Naive thymus-derived CD4-positive, alpha-beta T cell (primary cell): ENCODE results near the gene KCNH8. TPM values are rescaled to one million over a fixed set of nuclear protein-coding genes. Genes with fewer than 3 reads are reported as not detected.

ENCODE experiments used
- ATAC-seq: fragments of 150-1000 bp; cut with Tn5 transposase; 2 replicates; pipeline ENCODE4 v1.10.0; 2021; ENCODE audit warnings: mild to moderate bottlenecking, moderate library complexity
- CTCF ChIA-PET: fragments of 350-600 bp; sonication (Branson Sonifier 250); formaldehyde crosslinking; loops from one replicate; lab custom pipeline; 2021; ENCODE audit warnings: antibody characterized with exemption; lab: Charles Lee
- POLR2A ChIA-PET: fragments of 350-600 bp; sonication (Branson Sonifier 250); formaldehyde crosslinking; loops from one replicate; lab custom pipeline; 2021; ENCODE audit warnings: antibody characterized with exemption, inconsistent platforms; lab: Charles Lee
- DNase-seq, 9 donors: peaks; one replicate each; pipeline versions ENCODE4 v3.0.0 to v3.0.0-alpha.2; 2020 to 2022; ENCODE audit warnings: mixed read lengths in 1 of 9
- H3K27ac ChIP-seq: one replicate; pipeline ENCODE4 v1.7.0; 2013; ENCODE audit warnings: mild to moderate bottlenecking, low read depth, low read length, moderate library complexity
- H3K27me3 ChIP-seq, 2 donors: one replicate each; pipeline ENCODE4 v1.7.0; 2013; ENCODE audit warnings: low read length in 2 of 2, mild to moderate bottlenecking in 2 of 2, moderate library complexity in 2 of 2; ENCODE audit not compliant: control insufficient read depth in 2 of 2, insufficient read depth in 2 of 2
- H3K36me3 ChIP-seq, 3 experiments: 1 replicate in 2 of 3; 2 replicates in 1 of 3; pipeline ENCODE4 v1.7.0; 2013; ENCODE audit warnings: low read length in 3 of 3, mild to moderate bottlenecking in 3 of 3, moderate library complexity in 1 of 3; ENCODE audit not compliant: insufficient read depth in 3 of 3, control insufficient read depth in 2 of 3
- H3K4me1 ChIP-seq, 2 donors: one replicate each; pipeline ENCODE4 v1.7.0; 2013; ENCODE audit warnings: low read length in 2 of 2, mild to moderate bottlenecking in 2 of 2, moderate library complexity in 1 of 2; ENCODE audit not compliant: control insufficient read depth in 2 of 2, insufficient read depth in 2 of 2
- H3K4me3 ChIP-seq: 2 replicates; pipeline ENCODE4 v1.7.0; 2013; ENCODE audit warnings: mild to moderate bottlenecking, low read length
- H3K9me3 ChIP-seq, 3 experiments: 1 replicate in 2 of 3; 2 replicates in 1 of 3; pipeline ENCODE4 v1.7.0; 2013; ENCODE audit warnings: low read length in 3 of 3; ENCODE audit not compliant: control insufficient read depth in 2 of 3
- H3K27ac Mint-ChIP-seq, 9 donors: one replicate each; pipeline ENCODE4 v1.8.0; 2020 to 2022; ENCODE audit warnings: mixed read lengths in 9 of 9, mild to moderate bottlenecking in 8 of 9, moderate library complexity in 5 of 9, inconsistent platforms in 2 of 9
- H3K27me3 Mint-ChIP-seq, 5 donors: one replicate each; pipeline ENCODE4 v1.8.0; 2021 to 2022; ENCODE audit warnings: mixed read lengths in 5 of 5, mild to moderate bottlenecking in 1 of 5
- H3K36me3 Mint-ChIP-seq, 5 donors: one replicate each; pipeline ENCODE4 v1.8.0; 2020 to 2022; ENCODE audit warnings: mixed read lengths in 5 of 5, mild to moderate bottlenecking in 3 of 5, inconsistent platforms in 1 of 5
- H3K4me1 Mint-ChIP-seq, 7 donors: one replicate each; pipeline ENCODE4 v1.8.0; 2020 to 2022; ENCODE audit warnings: mixed read lengths in 7 of 7, mild to moderate bottlenecking in 3 of 7, inconsistent platforms in 1 of 7
- H3K4me3 Mint-ChIP-seq, 10 donors: one replicate each; pipeline ENCODE4 v1.8.0; 2020 to 2022; ENCODE audit warnings: mild to moderate bottlenecking in 10 of 10, mixed read lengths in 10 of 10, moderate library complexity in 6 of 10, inconsistent platforms in 2 of 10
- H3K9me3 Mint-ChIP-seq, 11 donors: one replicate each; pipeline ENCODE4 v1.8.0; 2020 to 2022; ENCODE audit warnings: mixed read lengths in 11 of 11, mild to moderate bottlenecking in 4 of 11, inconsistent platforms in 1 of 11, moderate library complexity in 1 of 11
- intact Hi-C, 2 donors: fragments of 100-400 bp; cut with micrococcal nuclease; formaldehyde crosslinking; loops; one replicate each; pipeline ENCODE4 v1.15.1; 2023
- polyA plus RNA-seq, 2 donors: library from polyadenylated mRNA; unstranded; fragments of 300-500 nt; fragmentation: Illumina TruSeq; gene quantifications; one replicate each; pipeline ENCODE4 v1.2.3, GENCODE V29; 2021
- total RNA-seq, 6 experiments: library from RNA in 5 of 6; stranded (reverse) in 5 of 6; gene quantifications; 1 replicate in 5 of 6; 2 replicates in 1 of 6; pipeline ENCODE4 v1.2.3 and lab custom pipeline; 2021 to 2026

KCNH8 gene
- total and polyA plus RNA-seq, 7 experiments from 2014 or later, result 0.16 to 0.29 (median 0.22) TPM; not detected in 4

DNA sequence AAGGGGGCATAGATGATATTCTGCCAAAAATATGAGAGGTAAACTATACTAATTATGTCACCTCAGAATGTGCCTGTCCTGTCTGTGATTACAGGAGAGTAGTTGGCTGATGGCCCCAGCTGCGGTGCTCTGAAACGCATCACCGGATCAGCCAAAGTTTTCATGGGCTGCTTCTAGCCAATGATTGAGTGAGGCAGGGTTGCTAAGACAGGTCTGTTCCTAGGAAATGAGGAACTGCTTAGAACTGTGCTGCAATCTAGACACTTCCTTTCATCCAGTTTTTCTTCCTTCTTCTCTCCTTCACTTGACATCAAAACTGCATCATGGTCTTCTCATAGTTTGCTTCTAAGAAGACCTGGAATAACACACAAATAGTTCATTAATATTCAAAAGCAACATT, 124.0 kb downstream of the KCNH8 start:
- no peak overlapping the region for H3K27ac ChIP-seq
- no peaks in the 10 kb centered on the region for H3K36me3 Mint-ChIP-seq
- H3K9me3 Mint-ChIP-seq, result peaks cover 0 to 4% (median 0%) of the 10 kb centered on the region in 11 donors
- DNase-seq (no peak), ATAC-seq (peak; percentile 51)
- no peaks in the 10 kb centered on the region for H3K9me3 ChIP-seq
- H3K36me3 ChIP-seq, result no peaks in the 10 kb centered on the region
- H3K4me3 Mint-ChIP-seq, result no peak overlapping the region
- POLR2A ChIA-PET, result no interaction called here
- H3K4me3 ChIP-seq, result no peak overlapping the region
- H3K27me3 Mint-ChIP-seq, result peaks cover 0 to 9% (median 0%) of the 10 kb centered on the region in 5 donors
- CTCF ChIA-PET, result no interaction called here
- no peaks in the 10 kb centered on the region for H3K4me1 Mint-ChIP-seq
- H3K4me1 ChIP-seq, result no peaks in the 10 kb centered on the region
- no peak overlapping the region for H3K27ac Mint-ChIP-seq
- intact Hi-C loops, result no loop called here
- no peaks in the 10 kb centered on the region for H3K27me3 ChIP-seq

DNA sequence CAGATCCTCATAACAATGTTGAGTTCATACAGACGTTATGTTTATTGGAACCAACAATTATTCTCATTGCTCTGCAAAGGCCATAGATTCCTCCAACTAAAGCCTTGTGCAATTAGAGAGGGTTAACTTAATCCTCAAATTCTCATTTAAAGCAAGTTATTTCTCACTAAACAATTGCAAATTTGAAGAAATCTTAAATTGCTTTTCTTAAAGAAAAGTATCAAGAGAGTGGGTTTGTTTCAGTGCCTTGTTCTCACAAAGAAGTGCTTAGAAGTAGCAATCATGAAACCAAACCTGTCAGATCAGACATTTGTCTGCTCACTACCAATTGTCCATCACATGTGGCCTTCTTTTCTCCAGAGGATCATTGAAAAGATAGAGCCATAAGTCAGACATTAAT, 124.8 kb downstream of the KCNH8 start:
- ChIA-PET CTCF (no interaction called here), POLR2A (no interaction called here)
- Mint-ChIP-seq H3K9me3 (peaks cover 0 to 4% (median 0%) of the 10 kb centered on the region in 11 donors), H3K4me1 (no peaks in the 10 kb centered on the region), H3K27me3 (peaks cover 0 to 7% (median 3%) of the 10 kb centered on the region in 5 donors), H3K36me3 (no peaks in the 10 kb centered on the region), H3K4me3 (no peak overlapping the region), H3K27ac (no peak overlapping the region)
- Histone ChIP-seq H3K9me3 (no peaks in the 10 kb centered on the region), H3K27me3 (no peaks in the 10 kb centered on the region), H3K4me1 (no peaks in the 10 kb centered on the region), H3K36me3 (no peaks in the 10 kb centered on the region), H3K27ac (no peak overlapping the region), H3K4me3 (no peak overlapping the region)
- no peak for ATAC-seq
- no peak for DNase-seq
- intact Hi-C loops, result no loop called here

DNA sequence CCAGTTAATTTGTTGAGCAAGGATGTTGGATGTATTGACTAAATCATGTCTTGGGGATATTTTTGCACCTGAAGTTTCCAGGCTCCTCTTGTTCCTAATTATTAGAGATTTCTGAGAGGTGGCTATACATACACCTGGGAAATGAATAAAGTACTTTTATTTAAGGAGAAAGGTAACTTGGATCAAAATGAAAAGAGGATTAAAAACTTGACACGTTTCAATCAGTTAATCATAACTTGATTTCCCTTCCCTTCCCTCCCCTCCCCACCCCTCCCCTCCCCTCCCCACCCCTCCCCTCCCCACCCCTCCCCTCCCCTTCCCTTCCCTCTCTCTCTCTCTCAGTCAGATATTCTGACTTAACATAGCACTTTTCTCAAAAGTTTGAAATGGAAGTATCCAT, 126.3 kb downstream of the KCNH8 start:
- Mint-ChIP-seq H3K27ac (no peak overlapping the region), H3K27me3 (peaks cover 0 to 7% (median 0%) of the 10 kb centered on the region in 5 donors), H3K4me1 (no peaks in the 10 kb centered on the region), H3K4me3 (no peak overlapping the region), H3K9me3 (peaks cover 0 to 4% (median 0%) of the 10 kb centered on the region in 11 donors), H3K36me3 (no peaks in the 10 kb centered on the region)
- no peak overlapping the region for H3K4me3 ChIP-seq
- ChIA-PET CTCF (no interaction called here), POLR2A (no interaction called here)
- H3K9me3 ChIP-seq, result no peaks in the 10 kb centered on the region
- ATAC-seq, result no peak
- H3K4me1 ChIP-seq, result no peaks in the 10 kb centered on the region
- no peak for DNase-seq
- intact Hi-C loops, result no loop called here
- no peaks in the 10 kb centered on the region for H3K36me3 ChIP-seq
- no peak overlapping the region for H3K27ac ChIP-seq
- no peaks in the 10 kb centered on the region for H3K27me3 ChIP-seq

DNA sequence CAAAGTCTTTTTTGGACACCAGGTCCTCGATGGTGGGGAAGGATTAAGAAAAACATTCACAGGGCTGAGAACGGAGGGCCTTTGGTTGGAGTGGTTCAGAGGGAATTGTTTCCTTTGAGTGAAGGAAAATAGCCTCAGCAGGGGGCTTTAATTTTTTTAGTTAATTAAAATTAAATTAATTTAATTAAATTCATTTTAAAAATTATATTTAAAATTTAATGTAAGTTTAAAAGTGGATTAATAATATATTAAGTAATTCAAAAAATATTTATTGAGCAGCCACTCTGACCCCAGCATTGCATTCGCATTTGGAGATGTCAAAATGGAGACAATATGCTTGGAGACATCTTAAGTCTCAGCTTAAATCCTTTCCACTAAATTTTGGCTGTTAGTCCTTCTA, 136.7 kb downstream of the KCNH8 start:
- H3K27me3 Mint-ChIP-seq, result no peaks in the 10 kb centered on the region
- H3K4me1 Mint-ChIP-seq, result peaks cover 0 to 2% (median 0%) of the 10 kb centered on the region in 7 donors
- H3K4me1 ChIP-seq, result no peaks in the 10 kb centered on the region
- peaks cover 0 to 4% (median 2%) of the 10 kb centered on the region in 11 donors for H3K9me3 Mint-ChIP-seq
- no peak overlapping the region for H3K4me3 ChIP-seq
- no peak overlapping the region for H3K27ac ChIP-seq
- ATAC-seq, result no peak
- H3K27me3 ChIP-seq, result no peaks in the 10 kb centered on the region
- H3K27ac Mint-ChIP-seq, result no peak overlapping the region
- no peaks in the 10 kb centered on the region for H3K9me3 ChIP-seq
- no peak overlapping the region for H3K4me3 Mint-ChIP-seq
- no peak for DNase-seq
- ChIA-PET CTCF (no interaction called here), POLR2A (no interaction called here)
- intact Hi-C loops, result no loop called here
- H3K36me3 ChIP-seq, result no peaks in the 10 kb centered on the region
- no peaks in the 10 kb centered on the region for H3K36me3 Mint-ChIP-seq

DNA sequence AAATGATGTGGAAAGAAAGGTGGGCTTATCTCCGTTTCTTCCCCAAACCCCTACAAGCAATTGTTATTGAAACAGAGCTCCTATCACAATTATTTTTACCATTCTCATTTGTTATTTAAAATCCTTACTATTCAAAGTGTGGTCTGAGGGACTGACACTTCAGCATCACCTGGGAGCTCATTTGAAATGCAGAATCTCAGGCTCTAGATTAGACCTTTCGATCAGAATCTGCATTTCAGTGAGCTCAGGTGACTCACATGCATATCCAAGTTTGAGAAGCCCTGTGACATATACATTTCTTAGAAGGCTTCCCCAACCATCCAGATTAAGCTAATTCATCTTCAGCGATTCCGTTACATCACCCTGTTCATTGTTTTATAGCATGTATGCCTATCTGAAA, 145.0 kb downstream of the KCNH8 start:
- Mint-ChIP-seq H3K9me3 (peaks cover 0 to 2% (median 0%) of the 10 kb centered on the region in 11 donors), H3K27me3 (peaks cover 0 to 7% (median 0%) of the 10 kb centered on the region in 5 donors), H3K4me1 (no peaks in the 10 kb centered on the region), H3K36me3 (no peaks in the 10 kb centered on the region), H3K27ac (no peak overlapping the region), H3K4me3 (no peak overlapping the region)
- no peak for ATAC-seq
- DNase-seq, result no peak
- Histone ChIP-seq H3K36me3 (no peaks in the 10 kb centered on the region), H3K9me3 (no peaks in the 10 kb centered on the region), H3K27ac (no peak overlapping the region), H3K27me3 (no peaks in the 10 kb centered on the region), H3K4me3 (no peak overlapping the region), H3K4me1 (no peaks in the 10 kb centered on the region)
- CTCF ChIA-PET, result no interaction called here
- POLR2A ChIA-PET, result interaction anchor here (0.7 kb wide), 1 partner anchor 402 kb away, joined by 3 read pairs; no protein-coding TSS in a partner anchor
- intact Hi-C loops, result no loop called here

DNA sequence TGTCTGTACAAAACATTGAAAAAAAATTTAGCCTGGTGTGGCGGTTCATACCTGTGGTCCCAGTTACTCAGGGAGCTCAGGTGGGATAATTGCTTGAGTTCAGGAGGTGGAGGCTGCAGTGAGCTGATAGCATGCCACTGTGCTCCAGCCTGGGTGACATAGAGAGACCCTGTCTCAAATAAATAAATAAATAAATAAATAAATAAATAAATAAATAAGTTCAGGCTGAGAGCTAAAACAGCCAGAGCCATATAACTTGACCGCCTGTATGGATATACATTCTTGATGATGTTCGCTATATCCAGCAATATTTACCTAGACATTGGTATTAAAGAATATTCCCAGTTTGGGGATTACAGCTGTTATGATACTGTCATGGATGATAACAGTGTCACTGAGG, 146.9 kb downstream of the KCNH8 start:
- ChIA-PET POLR2A (no interaction called here), CTCF (no interaction called here)
- Mint-ChIP-seq H3K4me1 (peaks cover 0 to 2% (median 0%) of the 10 kb centered on the region in 7 donors), H3K9me3 (no peaks in the 10 kb centered on the region), H3K27ac (no peak overlapping the region), H3K4me3 (no peak overlapping the region), H3K36me3 (no peaks in the 10 kb centered on the region), H3K27me3 (peaks cover 0 to 7% (median 0%) of the 10 kb centered on the region in 5 donors)
- Histone ChIP-seq H3K27me3 (no peaks in the 10 kb centered on the region), H3K36me3 (no peaks in the 10 kb centered on the region), H3K9me3 (no peaks in the 10 kb centered on the region), H3K4me3 (no peak overlapping the region), H3K27ac (no peak overlapping the region), H3K4me1 (no peaks in the 10 kb centered on the region)
- intact Hi-C loops, result no loop called here
- no peak for DNase-seq
- no peak for ATAC-seq

DNA sequence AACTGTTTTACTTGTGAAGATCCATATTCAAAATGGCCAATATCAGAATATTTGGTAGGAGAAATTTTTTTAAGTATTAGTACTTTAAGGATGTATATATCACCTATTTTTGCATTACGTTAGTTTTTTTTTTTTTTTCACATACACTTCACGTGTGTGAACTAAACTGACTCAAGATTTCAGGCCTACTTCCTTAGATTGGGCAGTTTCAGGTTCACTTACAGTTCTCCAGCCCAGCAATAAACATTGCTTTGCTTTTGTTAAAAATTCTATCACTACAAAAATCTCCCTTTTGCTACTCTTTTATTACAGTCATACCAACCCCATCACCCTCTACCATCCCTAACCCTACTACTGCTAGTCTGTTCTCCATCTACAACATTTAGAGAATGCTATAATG, 183.6 kb downstream of the KCNH8 start:
- POLR2A ChIA-PET, result no interaction called here
- no peak overlapping the region for H3K27ac ChIP-seq
- no peaks in the 10 kb centered on the region for H3K9me3 ChIP-seq
- H3K9me3 Mint-ChIP-seq, result peaks cover 0 to 3% (median 0%) of the 10 kb centered on the region in 11 donors
- ATAC-seq (no peak), DNase-seq (no peak)
- H3K4me1 ChIP-seq, result no peaks in the 10 kb centered on the region
- no peaks in the 10 kb centered on the region for H3K27me3 ChIP-seq
- no peaks in the 10 kb centered on the region for H3K36me3 ChIP-seq
- no peak overlapping the region for H3K27ac Mint-ChIP-seq
- no peak overlapping the region for H3K4me3 ChIP-seq
- no peaks in the 10 kb centered on the region for H3K27me3 Mint-ChIP-seq
- H3K4me3 Mint-ChIP-seq, result no peak overlapping the region
- intact Hi-C loops, result no loop called here
- CTCF ChIA-PET, result no interaction called here
- no peaks in the 10 kb centered on the region for H3K36me3 Mint-ChIP-seq
- H3K4me1 Mint-ChIP-seq, result no peaks in the 10 kb centered on the region
